Lower leg skin (tissue), 3 donors: Measurements from ENCODE around the gene CHGA.

ENCODE experiments used
- POLR2A ChIP-seq, 2 donors: fragments of 450-650 bp; IDR thresholded peaks; one replicate each; pipeline ENCODE4 v1.6.1; 2016 to 2017; ENCODE audit warnings: antibody characterized with exemption in 2 of 2, mild to moderate bottlenecking in 1 of 2, moderate library complexity in 1 of 2
- TF ChIP-seq, protein P1 (sequence below), 3 donors: fragments of 450-650 bp; IDR thresholded peaks; one replicate each; pipeline ENCODE4 v1.5.1; 2016; ENCODE audit warnings: antibody characterized with exemption in 3 of 3, mild to moderate bottlenecking in 3 of 3, moderate library complexity in 2 of 3

GRCh38 chr14:92916201-92916600 is 6.7 kb upstream of the CHGA start:
- TF ChIP-seq POLR2A (IDR thresholded peaks at IDR 0.05), result no peak
- TF ChIP-seq, protein P1, sequence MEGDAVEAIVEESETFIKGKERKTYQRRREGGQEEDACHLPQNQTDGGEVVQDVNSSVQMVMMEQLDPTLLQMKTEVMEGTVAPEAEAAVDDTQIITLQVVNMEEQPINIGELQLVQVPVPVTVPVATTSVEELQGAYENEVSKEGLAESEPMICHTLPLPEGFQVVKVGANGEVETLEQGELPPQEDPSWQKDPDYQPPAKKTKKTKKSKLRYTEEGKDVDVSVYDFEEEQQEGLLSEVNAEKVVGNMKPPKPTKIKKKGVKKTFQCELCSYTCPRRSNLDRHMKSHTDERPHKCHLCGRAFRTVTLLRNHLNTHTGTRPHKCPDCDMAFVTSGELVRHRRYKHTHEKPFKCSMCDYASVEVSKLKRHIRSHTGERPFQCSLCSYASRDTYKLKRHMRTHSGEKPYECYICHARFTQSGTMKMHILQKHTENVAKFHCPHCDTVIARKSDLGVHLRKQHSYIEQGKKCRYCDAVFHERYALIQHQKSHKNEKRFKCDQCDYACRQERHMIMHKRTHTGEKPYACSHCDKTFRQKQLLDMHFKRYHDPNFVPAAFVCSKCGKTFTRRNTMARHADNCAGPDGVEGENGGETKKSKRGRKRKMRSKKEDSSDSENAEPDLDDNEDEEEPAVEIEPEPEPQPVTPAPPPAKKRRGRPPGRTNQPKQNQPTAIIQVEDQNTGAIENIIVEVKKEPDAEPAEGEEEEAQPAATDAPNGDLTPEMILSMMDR (IDR thresholded peaks at IDR 0.05), result no peak
